Upper lobe of left lung (tissue), 4 donors: ENCODE measurements around the gene SELENOT.

ENCODE experiments used
- CTCF ChIP-seq, 6 experiments: fragments of 450-650 bp in 4 of 6; fragments of 200-600 bp in 2 of 6; sonication (generic) in 2 of 6; IDR thresholded peaks; one replicate each; pipeline ENCODE4 v1.5.1; 2016 to 2019; ENCODE audit warnings: antibody characterized with exemption in 6 of 6
- EP300 ChIP-seq, 4 donors: sonication (generic); formaldehyde crosslinking; IDR thresholded peaks; one replicate each; pipeline ENCODE4 v1.5.1; 2017; ENCODE audit warnings: antibody characterized with exemption in 4 of 4, control low read depth in 2 of 4

GRCh38 chr3:150639262-150639661 lies 36.1 kb downstream of the SELENOT start:
- TF ChIP-seq EP300 (IDR thresholded peaks at IDR 0.05): no peak
- no peak for TF ChIP-seq CTCF (IDR thresholded peaks at IDR 0.05)
